Suprapubic skin (tissue), 3 donors: Measurements from ENCODE around the gene ZNF479.

ENCODE experiments used
- CTCF ChIP-seq, 2 donors: fragments of 200-600 bp in 1 of 2; fragments of 450-650 bp in 1 of 2; sonication (generic) in 1 of 2; IDR thresholded peaks; one replicate each; pipeline ENCODE4 v1.5.1; 2016 to 2019; ENCODE audit warnings: antibody characterized with exemption in 2 of 2, mild to moderate bottlenecking in 1 of 2, moderate library complexity in 1 of 2
- POLR2A ChIP-seq, 2 donors: fragments of 450-650 bp; IDR thresholded peaks; one replicate each; pipeline ENCODE4 v1.6.1; 2017; ENCODE audit warnings: antibody characterized with exemption in 2 of 2, mild to moderate bottlenecking in 2 of 2, moderate library complexity in 2 of 2

- TF ChIP-seq CTCF (IDR thresholded peaks at IDR 0.05) = no peak
- no peak for TF ChIP-seq POLR2A (IDR thresholded peaks at IDR 0.05)
Observed at GRCh38 chr7:57176928-57177635, 44.8 kb upstream of the ZNF479 start.
